GM10266 (cell line): ENCODE results near the gene NUB1.
A peak's percentile ranks its signal among the peaks of the same experiment; 100 is the strongest.

Source experiments
- DNase-seq: peaks from one replicate; pipeline ENCODE4 v3.0.0; 2012; ENCODE audit errors: extremely low spot score
- TF ChIP-seq, protein P1 (sequence below): IDR thresholded peaks from 2 replicates; pipeline ENCODE4 v1.5.1; 2012; ENCODE audit warnings: mild to moderate bottlenecking, low read depth; ENCODE audit not compliant: control insufficient read depth, insufficient read depth; ENCODE audit errors: missing control alignments

The NUB1 gene

DNA sequence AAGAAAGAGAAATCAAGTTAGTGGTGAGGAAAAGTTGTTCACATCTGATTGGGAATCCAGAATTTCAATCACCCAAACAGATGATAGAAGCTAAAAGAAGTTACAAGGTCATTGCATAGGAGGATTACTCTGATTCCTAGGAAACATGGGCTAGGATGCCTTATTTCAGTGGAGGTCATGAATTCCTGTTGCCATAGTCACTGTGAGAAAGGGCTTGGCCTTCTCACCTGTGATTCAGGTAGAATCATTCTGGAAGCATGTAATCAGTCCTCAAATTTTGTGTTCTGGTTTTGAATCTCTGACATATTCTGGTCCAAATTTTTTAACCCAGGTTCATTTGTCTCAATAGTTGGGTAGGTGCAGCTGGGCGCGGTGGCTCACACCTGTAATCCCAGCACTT, 4.3 kb upstream of the NUB1 start:
- TF ChIP-seq, protein P1, sequence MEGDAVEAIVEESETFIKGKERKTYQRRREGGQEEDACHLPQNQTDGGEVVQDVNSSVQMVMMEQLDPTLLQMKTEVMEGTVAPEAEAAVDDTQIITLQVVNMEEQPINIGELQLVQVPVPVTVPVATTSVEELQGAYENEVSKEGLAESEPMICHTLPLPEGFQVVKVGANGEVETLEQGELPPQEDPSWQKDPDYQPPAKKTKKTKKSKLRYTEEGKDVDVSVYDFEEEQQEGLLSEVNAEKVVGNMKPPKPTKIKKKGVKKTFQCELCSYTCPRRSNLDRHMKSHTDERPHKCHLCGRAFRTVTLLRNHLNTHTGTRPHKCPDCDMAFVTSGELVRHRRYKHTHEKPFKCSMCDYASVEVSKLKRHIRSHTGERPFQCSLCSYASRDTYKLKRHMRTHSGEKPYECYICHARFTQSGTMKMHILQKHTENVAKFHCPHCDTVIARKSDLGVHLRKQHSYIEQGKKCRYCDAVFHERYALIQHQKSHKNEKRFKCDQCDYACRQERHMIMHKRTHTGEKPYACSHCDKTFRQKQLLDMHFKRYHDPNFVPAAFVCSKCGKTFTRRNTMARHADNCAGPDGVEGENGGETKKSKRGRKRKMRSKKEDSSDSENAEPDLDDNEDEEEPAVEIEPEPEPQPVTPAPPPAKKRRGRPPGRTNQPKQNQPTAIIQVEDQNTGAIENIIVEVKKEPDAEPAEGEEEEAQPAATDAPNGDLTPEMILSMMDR: no peak
- no peak for DNase-seq

DNA sequence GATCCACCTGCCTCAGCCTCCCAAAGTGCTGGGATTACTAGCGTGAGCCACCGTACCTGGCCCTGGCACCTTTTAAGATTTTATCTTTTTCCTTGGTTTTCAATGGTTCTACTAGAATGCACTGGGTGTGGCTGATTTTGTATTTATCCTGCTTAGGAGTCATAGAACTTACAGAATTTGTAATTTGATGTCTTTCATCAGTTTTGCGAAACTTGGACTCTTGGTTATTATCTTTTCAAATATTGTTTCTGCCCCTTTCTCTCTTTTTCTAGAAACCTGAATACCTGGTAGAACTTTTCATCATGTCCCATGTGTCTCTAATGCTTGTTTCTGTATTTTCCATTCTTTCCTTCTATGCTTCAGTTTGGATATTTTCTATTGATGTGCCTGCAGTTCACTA, 2.8 kb upstream of the NUB1 start:
- TF ChIP-seq, protein P1: no peak
- no peak for DNase-seq

DNA sequence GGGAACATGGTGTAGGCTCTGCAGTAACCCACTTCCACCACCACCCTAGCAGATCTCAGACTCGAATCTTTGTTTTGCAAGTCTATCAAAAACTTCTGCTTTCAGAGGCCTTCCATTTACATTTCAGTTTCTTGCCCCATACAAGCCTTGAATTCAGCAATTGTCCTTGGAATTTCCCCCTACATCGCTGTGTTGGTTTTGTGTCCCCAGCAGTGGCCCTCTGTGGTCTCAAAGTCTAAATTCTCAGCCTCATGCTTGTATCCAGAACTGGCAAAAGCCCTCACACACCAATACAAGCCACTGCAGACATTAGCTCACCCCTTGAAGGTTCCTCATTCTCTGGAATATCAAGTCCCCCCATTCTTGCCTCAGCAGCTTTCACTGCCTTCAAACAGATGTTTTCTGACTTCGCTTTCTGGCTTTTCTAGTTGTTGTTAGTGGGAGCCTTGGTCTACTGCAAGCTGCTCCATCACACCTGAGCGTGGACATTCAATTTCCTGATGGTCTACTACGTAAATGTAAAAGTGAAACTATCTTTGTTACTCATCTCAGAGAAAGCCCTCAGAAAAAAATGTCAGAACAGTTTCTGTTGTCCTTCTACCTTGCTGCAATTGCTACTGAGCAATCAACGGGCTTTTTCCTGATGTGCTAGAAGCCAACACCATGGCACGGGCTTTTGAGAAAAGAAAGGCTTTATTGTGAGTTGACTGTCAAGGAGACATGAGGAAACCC, 1.8 kb upstream of the NUB1 start:
- peak; percentile 71 for DNase-seq
- TF ChIP-seq, protein P1: no peak

DNA sequence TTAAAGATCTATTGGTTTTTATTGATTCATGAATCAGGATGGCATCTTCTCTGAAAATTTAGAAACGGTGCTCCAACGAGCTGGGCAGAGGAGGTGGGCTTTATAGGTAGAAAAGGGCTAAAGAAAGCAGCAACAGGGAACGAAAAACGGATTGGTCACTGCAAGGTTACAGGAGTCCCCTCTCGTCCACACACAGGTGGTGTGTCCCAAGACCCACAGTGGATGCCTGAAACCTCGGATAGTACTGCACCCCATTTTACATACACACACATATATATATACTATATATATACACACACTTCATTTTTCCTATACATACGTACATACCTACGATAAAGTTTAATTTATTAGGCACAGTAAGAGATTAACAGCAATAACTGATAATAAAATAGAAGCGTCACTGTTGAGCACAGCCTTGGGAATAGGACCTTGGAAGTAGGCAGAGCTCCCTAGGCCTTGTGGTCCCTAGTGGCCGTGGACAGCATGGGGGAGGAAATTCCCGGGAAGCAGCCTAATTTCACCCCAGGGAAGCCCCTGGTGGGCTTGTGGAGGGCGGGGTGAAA, 737 bp upstream of the NUB1 start:
- DNase-seq: no peak
- TF ChIP-seq, protein P1: no peak

DNA sequence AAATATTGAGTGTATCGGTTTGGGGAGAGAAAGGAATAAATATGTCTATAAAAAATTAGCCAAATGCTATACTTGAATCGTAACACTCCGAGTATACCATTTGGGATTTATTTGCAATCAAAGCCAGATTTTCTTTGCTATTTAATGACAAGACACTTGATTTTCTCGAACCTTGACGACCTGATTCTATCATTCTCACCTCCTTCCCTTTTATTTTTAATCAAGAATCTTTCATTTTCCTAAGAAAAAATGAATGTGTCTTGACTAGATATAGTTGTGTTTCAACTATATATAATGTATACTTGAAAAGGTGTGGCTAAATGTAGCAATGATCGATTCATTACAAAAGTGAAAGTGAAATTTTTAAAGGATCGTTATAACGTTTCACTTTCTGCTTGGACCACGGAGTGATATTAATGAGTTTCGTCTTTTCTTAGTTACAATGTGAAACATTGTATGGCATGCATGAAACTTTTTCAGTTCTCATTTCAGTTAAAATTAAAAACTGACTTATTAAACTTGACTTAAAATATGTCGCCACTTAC, 562 bp downstream of the NUB1 start:
- peak; percentile 76 for DNase-seq
- TF ChIP-seq, protein P1: no peak

DNA sequence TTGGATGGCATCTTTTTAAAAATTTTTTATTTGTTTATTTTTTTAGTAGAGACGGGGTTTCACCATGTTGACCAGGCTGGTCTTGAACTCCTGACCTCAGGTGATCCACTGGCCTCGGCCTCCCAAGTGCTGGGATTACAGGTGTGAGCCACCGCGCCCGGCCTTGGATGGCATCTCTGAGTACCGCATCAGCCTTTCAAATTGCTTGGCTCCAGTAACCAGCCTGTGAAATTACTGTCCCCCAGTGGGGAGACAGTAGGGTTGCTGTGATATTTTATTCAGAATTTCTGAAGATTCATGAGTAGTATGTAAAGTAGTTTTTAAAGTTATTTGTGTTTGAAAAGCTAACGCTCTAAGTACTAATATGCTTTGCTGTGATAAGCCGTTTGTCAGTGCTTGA, 1.2 kb downstream of the NUB1 start:
- TF ChIP-seq, protein P1: no peak

DNA sequence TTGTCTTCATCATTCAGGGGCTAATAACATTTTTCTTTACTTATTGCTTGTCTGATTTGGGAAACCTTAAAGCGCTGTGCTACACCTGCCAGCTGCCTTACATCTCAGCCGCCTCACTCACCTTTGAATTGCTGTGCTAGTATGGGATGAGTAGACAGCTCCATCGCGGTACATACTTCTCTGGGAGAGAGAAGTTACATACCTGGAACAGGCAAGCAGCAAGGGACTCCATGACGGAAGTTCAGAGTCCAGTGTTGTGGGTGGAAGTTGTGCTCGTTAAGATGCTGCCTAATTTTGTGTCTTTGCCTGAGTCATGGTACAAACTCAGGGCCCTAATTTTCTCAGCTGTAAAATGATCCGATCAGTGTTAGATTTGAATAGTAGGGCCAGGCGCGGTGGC, 1.9 kb downstream of the NUB1 start:
- TF ChIP-seq, protein P1: no peak
- DNase-seq: no peak

More for the DNA sequence above, 1.2 kb downstream of the NUB1 start:
- DNase-seq: no peak
